HepG2 (cell line): Measurements from ENCODE around the gene OLFM4. TPM values are rescaled to one million over a fixed set of nuclear protein-coding genes. Genes with fewer than 3 reads are reported as not detected.

ENCODE experiments used
- ATAC-seq: fragments of 200-7000 bp; cut with Tn5 transposase; 3 replicates; pipeline ENCODE4 v1.9.1; 2020; ENCODE audit warnings: mild to moderate bottlenecking, moderate library complexity
- BruUV-seq: library from RNA; stranded (reverse); fragments of 400-500 nt; replicated peaks from 2 replicates; lab custom pipeline; 2021; lab: Mats Ljungman, UMichigan
- CTCF ChIA-PET: fragments of 300-600 bp; formaldehyde crosslinking; extraction: SDS; loops from one replicate; lab custom pipeline; 2021; ENCODE audit warnings: low total read pairs, inconsistent platforms, low intra/inter-chr PET ratio; lab: Yijun Ruan, JAX
- POLR2A ChIA-PET: fragments of 350-600 bp; sonication (Branson Sonifier 250); formaldehyde crosslinking; loops from one replicate; lab custom pipeline; 2020; ENCODE audit warnings: antibody characterized with exemption, inconsistent platforms; lab: Yijun Ruan, JAX
- DNase-seq: peaks from one replicate; pipeline ENCODE4 v3.0.0-alpha.2; 2015; ENCODE audit warnings: low spot score
- FAIRE-seq: peaks from 3 replicates; lab custom pipeline; 2011; peaks lifted over from hg19 to GRCh38; lab: Jason Lieb, UNC
- H2AFZ ChIP-seq: one replicate; pipeline ENCODE4 v1.6.1; 2011; ENCODE audit warnings: low read length, inconsistent platforms
- H3K27ac ChIP-seq: fragments of 300-600 bp; 3 replicates; pipeline ENCODE4 v1.8.0; 2011; ENCODE audit warnings: mixed run types, mild to moderate bottlenecking, mixed read lengths, low read length, inconsistent platforms; ENCODE audit not compliant: insufficient read depth; ENCODE audit errors: extremely low read length
- H3K27me3 ChIP-seq, 2 experiments: fragments of 200-600 bp in 1 of 2; 2 replicates in 1 of 2; 3 replicates in 1 of 2; pipeline versions ENCODE4 v1.6.0 to v1.8.0; 2011; ENCODE audit warnings: low read length in 2 of 2, mild to moderate bottlenecking in 2 of 2, moderate library complexity in 2 of 2, inconsistent platforms in 1 of 2; ENCODE audit not compliant: insufficient read depth in 2 of 2, control insufficient read depth in 1 of 2
- H3K36me3 ChIP-seq, 2 experiments: fragments of 200-600 bp in 1 of 2; replicated peaks in 1 of 2; 2 replicates in 1 of 2; 3 replicates in 1 of 2; pipeline versions ENCODE4 v1.5.1 to v1.8.0; 2011; ENCODE audit warnings: low read length in 2 of 2, inconsistent platforms in 1 of 2; ENCODE audit not compliant: insufficient read depth in 2 of 2, control insufficient read depth in 1 of 2
- H3K4me1 ChIP-seq: 2 replicates; pipeline ENCODE4 v1.5.1; 2012; ENCODE audit warnings: low read length, inconsistent platforms; ENCODE audit not compliant: insufficient read depth
- H3K4me2 ChIP-seq: 2 replicates; pipeline ENCODE4 v1.6.0; 2011; ENCODE audit warnings: low read depth, low read length, inconsistent platforms
- H3K4me3 ChIP-seq, 3 experiments: fragments of 200-600 bp in 1 of 3; sonication (generic), shearing (Covaris generic) in 1 of 3; replicated peaks in 1 of 3; 2 replicates each; pipeline ENCODE4 v1.5.1; 2011 to 2016; ENCODE audit warnings: low read length in 3 of 3, inconsistent platforms in 2 of 3, low read depth in 2 of 3, mild to moderate bottlenecking in 2 of 3, control low read depth in 1 of 3, mixed read lengths in 1 of 3; ENCODE audit not compliant: insufficient read depth in 1 of 3
- H3K79me2 ChIP-seq: one replicate; pipeline ENCODE4 v1.6.1; 2011; ENCODE audit warnings: low read length, inconsistent platforms; ENCODE audit not compliant: insufficient read depth
- H3K9ac ChIP-seq: 2 replicates; pipeline ENCODE4 v1.6.0; 2011; ENCODE audit warnings: mild to moderate bottlenecking, low read depth, low read length, inconsistent platforms; ENCODE audit not compliant: insufficient read depth
- H3K9me3 ChIP-seq: 2 replicates; pipeline ENCODE4 v1.5.1; 2012; ENCODE audit warnings: mild to moderate bottlenecking, low read length
- H4K20me1 ChIP-seq: 2 replicates; pipeline ENCODE4 v1.6.0; 2011; ENCODE audit warnings: inconsistent platforms, mild to moderate bottlenecking, low read length, moderate library complexity; ENCODE audit not compliant: insufficient read depth
- DZIP1 ChIP-seq: sonication (generic); formaldehyde crosslinking; IDR thresholded peaks from 2 replicates; pipeline ENCODE4 v1.5.0; 2020; ENCODE audit warnings: mild to moderate bottlenecking, missing genetic modification reagents
- E2F5 ChIP-seq: sonication (generic); formaldehyde crosslinking; conservative IDR thresholded peaks from 2 replicates; pipeline ENCODE4 v1.4.0; 2020; ENCODE audit warnings: missing genetic modification reagents
- HMG20A ChIP-seq: IDR thresholded peaks from 2 replicates; pipeline ENCODE4 v1.6.1; 2016; ENCODE audit warnings: borderline replicate concordance
- HMGXB4 ChIP-seq, 2 experiments: sonication (generic) in 1 of 2; formaldehyde crosslinking in 1 of 2; IDR thresholded peaks; 2 replicates each; pipeline versions ENCODE4 v1.4.0 to v1.6.1; 2018 to 2020; ENCODE audit warnings: missing genetic modification reagents in 2 of 2, borderline replicate concordance in 1 of 2, low read depth in 1 of 2, mild to moderate bottlenecking in 1 of 2, missing biosample characterization in 1 of 2
- JUND ChIP-seq: sonication (generic); formaldehyde crosslinking; IDR thresholded peaks from 2 replicates; pipeline ENCODE4 v1.8.0; 2022; ENCODE audit warnings: mild to moderate bottlenecking, missing genetic modification reagents
- NR3C1 ChIP-seq: sonication (generic); formaldehyde crosslinking; IDR thresholded peaks from 2 replicates; pipeline ENCODE4 v1.4.0; 2020; ENCODE audit warnings: missing genetic modification reagents
- PITX1 ChIP-seq: sonication (generic); formaldehyde crosslinking; IDR thresholded peaks from 2 replicates; pipeline ENCODE4 v1.5.1; 2020; ENCODE audit warnings: mild to moderate bottlenecking, missing genetic modification reagents
- ZNF414 ChIP-seq: sonication (generic); formaldehyde crosslinking; IDR thresholded peaks from 2 replicates; pipeline ENCODE4 v1.5.0; 2020; ENCODE audit warnings: missing genetic modification reagents
- ZNF510 ChIP-seq: sonication (generic); formaldehyde crosslinking; IDR thresholded peaks from 2 replicates; pipeline ENCODE4 v1.4.0; 2020; ENCODE audit warnings: low read depth, mild to moderate bottlenecking, missing genetic modification reagents
- ZNF512B ChIP-seq: sonication (generic); formaldehyde crosslinking; IDR thresholded peaks from 2 replicates; pipeline ENCODE4 v1.5.1; 2020; ENCODE audit warnings: missing genetic modification reagents, mild to moderate bottlenecking, borderline replicate concordance
- WGBS: methylation state at CpG from one replicate; pipeline ENCODE4 v1.1.6; 2017; ENCODE audit warnings: low lambda C conversion rate; 5-methylcytosine and 5-hydroxymethylcytosine counted together
- in situ Hi-C: cut with HindIII; loops from 2 replicates; pipeline ENCODE4 v1.10.0; 2017; ENCODE audit warnings: low pct_unique_long_range_greater_than_20kb; ENCODE audit not compliant: extremely low pct_ligation_motif_present
- intact Hi-C: fragments of 100-400 bp; cut with micrococcal nuclease; formaldehyde crosslinking; loops from one replicate; pipeline ENCODE4 v1.10.0; 2022; ENCODE audit not compliant: unreplicated experiment
- polyA plus RNA-seq, 8 experiments: library from polyadenylated mRNA; depleted of rRNA in 3 of 8; stranded (reverse) in 7 of 8; unstranded in 1 of 8; fragments of >200 nt; fragmentation: Illumina TruSeq in 4 of 8; extraction: Trizol in 4 of 8; gene quantifications; 2 replicates each; pipeline versions ENCODE4 v1.2.1 to v1.2.3, GENCODE V29; 2011 to 2016; ENCODE audit warnings: low read depth in 4 of 8, missing spikeins in 1 of 8, mixed read lengths in 1 of 8; ENCODE audit not compliant: insufficient read depth in 1 of 8
- total RNA-seq, 5 experiments: library from RNA; depleted of rRNA; stranded (reverse); fragments of >200 nt; fragmentation: Illumina TruSeq; extraction: Trizol; gene quantifications; 2 replicates each; pipeline ENCODE4 v1.2.3, GENCODE V29; 2016; ENCODE audit warnings: low read depth in 1 of 5
- TF ChIP-seq, protein P1 (sequence below): sonication (generic); formaldehyde crosslinking; IDR thresholded peaks from 2 replicates; pipeline ENCODE4 v1.8.1; 2022; ENCODE audit warnings: mild to moderate bottlenecking, missing genetic modification reagents

The OLFM4 gene
- total and polyA plus RNA-seq, 2 of the 13 experiments (the other 11 are each of a cell fraction or from before 2014, with no cell fraction given): not detected

DNA sequence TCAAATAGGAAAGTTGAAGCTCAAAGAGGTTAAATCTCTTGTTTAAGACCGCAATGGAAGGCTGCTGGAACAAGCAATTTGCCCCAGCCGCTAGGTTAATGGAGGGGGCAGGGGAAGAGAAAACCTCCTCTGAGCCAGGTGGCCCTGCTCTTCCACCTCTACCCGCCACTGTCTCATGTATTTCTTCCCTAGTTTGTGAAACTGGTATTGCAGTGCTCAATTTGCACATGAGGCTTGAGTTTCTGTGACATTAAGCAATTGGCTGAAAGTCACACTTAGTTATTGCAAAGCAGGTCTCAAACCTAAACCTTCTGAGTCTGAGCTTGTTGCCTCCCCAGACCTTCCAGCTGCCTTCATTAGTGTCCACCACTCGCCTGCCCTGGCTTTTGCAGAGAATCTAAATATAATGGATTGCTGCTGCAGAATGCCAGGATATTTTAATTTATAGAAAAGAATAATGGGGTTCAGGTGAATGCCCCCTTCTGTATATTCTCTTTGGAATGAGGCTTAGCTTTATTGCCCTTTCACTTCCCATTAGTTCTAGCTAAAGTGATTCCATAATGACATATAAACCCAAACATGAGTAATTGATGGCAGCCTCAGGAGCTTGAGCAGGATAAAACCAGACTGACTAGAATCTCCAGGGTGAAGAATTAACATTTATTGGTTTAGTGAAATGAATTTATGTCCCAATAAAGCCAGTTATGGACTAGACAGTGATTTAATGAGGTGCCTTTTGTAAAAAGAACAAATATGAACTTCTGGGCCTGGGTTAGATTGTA lies 27.0 kb upstream of the OLFM4 start:
- ChIA-PET POLR2A (no interaction called here), CTCF (no interaction called here)
- H3K36me3 ChIP-seq: no peaks in the 10 kb centered on the region
- ATAC-seq (no peak), DNase-seq (no peak), FAIRE-seq (no peak)
- H3K27ac ChIP-seq: no peak overlapping the region
- no TSS peak for BruUV-seq
- H3K9me3 ChIP-seq: no peaks in the 10 kb centered on the region
- in situ Hi-C loops (no loop called here), intact Hi-C loops (no loop called here)
- H2AFZ ChIP-seq: no peak overlapping the region
- no peaks in the 10 kb centered on the region; a peak in 1 of 5 replicates for H3K27me3 ChIP-seq
- H3K4me2 ChIP-seq: no peak overlapping the region
- no peaks in the 10 kb centered on the region for H3K4me1 ChIP-seq
- H3K9ac ChIP-seq: no peak overlapping the region
- WGBS: 3% methylated on average over 4 of the region's 4 CpGs
- H3K4me3 ChIP-seq: no peak overlapping the region
- no peaks in the 10 kb centered on the region for H3K79me2 ChIP-seq
- H4K20me1 ChIP-seq: no peaks in the 10 kb centered on the region
- TF ChIP-seq ZNF414 (CRISPR knock-in tag) (no peak), ZNF512B (CRISPR knock-in tag) (no peak), PITX1 (CRISPR knock-in tag) (no peak), DZIP1 (CRISPR knock-in tag) (no peak), NR3C1 (CRISPR knock-in tag) (no peak), HMG20A (CRISPR knock-in tag) (no peak), ZNF510 (no peak), HMGXB4 (CRISPR knock-in tag; IDR thresholded peaks at IDR 0.05; ENCODE audit: borderline replicate concordance in 1 of 2, low read depth in 1 of 2) (no peak), JUND (CRISPR knock-in tag) (no peak), E2F5 (CRISPR knock-in tag) (no peak)
- TF ChIP-seq, protein P1, sequence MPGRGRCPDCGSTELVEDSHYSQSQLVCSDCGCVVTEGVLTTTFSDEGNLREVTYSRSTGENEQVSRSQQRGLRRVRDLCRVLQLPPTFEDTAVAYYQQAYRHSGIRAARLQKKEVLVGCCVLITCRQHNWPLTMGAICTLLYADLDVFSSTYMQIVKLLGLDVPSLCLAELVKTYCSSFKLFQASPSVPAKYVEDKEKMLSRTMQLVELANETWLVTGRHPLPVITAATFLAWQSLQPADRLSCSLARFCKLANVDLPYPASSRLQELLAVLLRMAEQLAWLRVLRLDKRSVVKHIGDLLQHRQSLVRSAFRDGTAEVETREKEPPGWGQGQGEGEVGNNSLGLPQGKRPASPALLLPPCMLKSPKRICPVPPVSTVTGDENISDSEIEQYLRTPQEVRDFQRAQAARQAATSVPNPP (CRISPR knock-in tag): no peak
